Activated CD4-positive, alpha-beta memory T cell treated with anti-CD3 and anti-CD28 coated beads, Interleukin-2, amount 10 ng/mL, durations not matched to agents 7 days and 5 days (primary cell): ENCODE data around the gene NRG3. TPM values are rescaled to one million over a fixed set of nuclear protein-coding genes. Genes with fewer than 3 reads are reported as not detected.

Experiments used
- CTCF ChIA-PET: fragments of 350-600 bp; sonication (Branson Sonifier 250); formaldehyde crosslinking; loops from one replicate; lab custom pipeline; 2021; ENCODE audit warnings: antibody characterized with exemption, inconsistent platforms; lab: Charles Lee
- POLR2A ChIA-PET: fragments of 350-600 bp; sonication (Branson Sonifier 250); formaldehyde crosslinking; loops from one replicate; lab custom pipeline; 2021; ENCODE audit warnings: antibody characterized with exemption; lab: Charles Lee
- DNase-seq: peaks from one replicate; pipeline ENCODE4 v3.0.0-alpha.2; 2020
- H3K27ac Mint-ChIP-seq: one replicate; pipeline ENCODE4 v1.8.0; 2021; ENCODE audit warnings: mild to moderate bottlenecking, mixed read lengths
- H3K27me3 Mint-ChIP-seq: one replicate; pipeline ENCODE4 v1.8.0; 2021; ENCODE audit warnings: mixed read lengths
- H3K36me3 Mint-ChIP-seq: one replicate; pipeline ENCODE4 v1.8.0; 2021; ENCODE audit warnings: low read depth, mixed read lengths
- H3K4me1 Mint-ChIP-seq: one replicate; pipeline ENCODE4 v1.8.0; 2021; ENCODE audit warnings: mixed read lengths
- H3K4me3 Mint-ChIP-seq: one replicate; pipeline ENCODE4 v1.8.0; 2021; ENCODE audit warnings: mild to moderate bottlenecking, mixed read lengths
- H3K9me3 Mint-ChIP-seq: one replicate; pipeline ENCODE4 v1.8.0; 2021; ENCODE audit warnings: mixed read lengths
- total RNA-seq, 2 experiments: library from RNA; stranded (reverse); gene quantifications; one replicate each; pipeline ENCODE4 v1.2.3, GENCODE V29; 2021

NRG3 gene
- total RNA-seq, 2 experiments from 2014 or later, result not detected

- ChIA-PET CTCF (no interaction called here), POLR2A (no interaction called here)
- H3K9me3 Mint-ChIP-seq, result peaks cover 13% of the 10 kb centered on the region
- no peak overlapping the region for H3K27ac Mint-ChIP-seq
- no peaks in the 10 kb centered on the region for H3K27me3 Mint-ChIP-seq
- no peaks in the 10 kb centered on the region for H3K4me1 Mint-ChIP-seq
- DNase-seq, result no peak
- no peak overlapping the region for H3K4me3 Mint-ChIP-seq
- H3K36me3 Mint-ChIP-seq, result no peaks in the 10 kb centered on the region
These were observed 1014.7 kb downstream of the NRG3 start for GRCh38 chr10:82889728-82890127.

- no peaks in the 10 kb centered on the region for H3K36me3 Mint-ChIP-seq
- DNase-seq, result no peak
- no peaks in the 10 kb centered on the region for H3K4me1 Mint-ChIP-seq
- ChIA-PET CTCF (no interaction called here), POLR2A (no interaction called here)
- H3K27me3 Mint-ChIP-seq, result no peaks in the 10 kb centered on the region
- H3K4me3 Mint-ChIP-seq, result no peak overlapping the region
- H3K27ac Mint-ChIP-seq, result no peak overlapping the region
- H3K9me3 Mint-ChIP-seq, result peaks cover 17% of the 10 kb centered on the region
These were observed 1015.6 kb downstream of the NRG3 start for GRCh38 chr10:82890573-82890972.

GRCh38 chr10:82908096-82908495, 1033.1 kb downstream of the NRG3 start:
- H3K27ac Mint-ChIP-seq, result no peak overlapping the region
- H3K4me3 Mint-ChIP-seq, result no peak overlapping the region
- no peak for DNase-seq
- peaks cover 6% of the 10 kb centered on the region for H3K9me3 Mint-ChIP-seq
- H3K4me1 Mint-ChIP-seq, result no peaks in the 10 kb centered on the region
- no peaks in the 10 kb centered on the region for H3K27me3 Mint-ChIP-seq
- CTCF ChIA-PET, result no interaction called here
- POLR2A ChIA-PET, result no interaction called here
- no peaks in the 10 kb centered on the region for H3K36me3 Mint-ChIP-seq

- Mint-ChIP-seq H3K9me3 (peaks cover 6% of the 10 kb centered on the region), H3K27me3 (no peaks in the 10 kb centered on the region), H3K4me3 (no peak overlapping the region), H3K36me3 (no peaks in the 10 kb centered on the region), H3K4me1 (no peaks in the 10 kb centered on the region), H3K27ac (no peak overlapping the region)
- CTCF ChIA-PET, result no interaction called here
- POLR2A ChIA-PET, result no interaction called here
- no peak for DNase-seq
These were observed 1033.8 kb downstream of the NRG3 start for GRCh38 chr10:82908751-82909150.

- no peak for DNase-seq
- no peaks in the 10 kb centered on the region for H3K27me3 Mint-ChIP-seq
- ChIA-PET POLR2A (no interaction called here), CTCF (no interaction called here)
- no peak overlapping the region for H3K4me3 Mint-ChIP-seq
- peaks cover 6% of the 10 kb centered on the region for H3K9me3 Mint-ChIP-seq
- H3K4me1 Mint-ChIP-seq, result no peaks in the 10 kb centered on the region
- no peaks in the 10 kb centered on the region for H3K36me3 Mint-ChIP-seq
- H3K27ac Mint-ChIP-seq, result no peak overlapping the region
These were observed 1035.3 kb downstream of the NRG3 start for GRCh38 chr10:82910301-82910700.

GRCh38 chr10:82914655-82915136, 1039.7 kb downstream of the NRG3 start:
- Mint-ChIP-seq H3K4me3 (no peak overlapping the region), H3K4me1 (no peaks in the 10 kb centered on the region), H3K27me3 (no peaks in the 10 kb centered on the region), H3K36me3 (no peaks in the 10 kb centered on the region), H3K9me3 (peaks cover 6% of the 10 kb centered on the region), H3K27ac (no peak overlapping the region)
- POLR2A ChIA-PET, result no interaction called here
- CTCF ChIA-PET, result no interaction called here
- DNase-seq, result no peak

GRCh38 chr10:82916941-82917340, 1041.9 kb downstream of the NRG3 start:
- POLR2A ChIA-PET, result no interaction called here
- DNase-seq, result no peak
- no peaks in the 10 kb centered on the region for H3K27me3 Mint-ChIP-seq
- H3K4me1 Mint-ChIP-seq, result no peaks in the 10 kb centered on the region
- no peak overlapping the region for H3K27ac Mint-ChIP-seq
- H3K9me3 Mint-ChIP-seq, result peaks cover 2% of the 10 kb centered on the region
- CTCF ChIA-PET, result no interaction called here
- H3K36me3 Mint-ChIP-seq, result no peaks in the 10 kb centered on the region
- no peak overlapping the region for H3K4me3 Mint-ChIP-seq

GRCh38 chr10:82918022-82918421, 1043.0 kb downstream of the NRG3 start:
- H3K36me3 Mint-ChIP-seq, result no peaks in the 10 kb centered on the region
- H3K4me3 Mint-ChIP-seq, result no peak overlapping the region
- no peaks in the 10 kb centered on the region for H3K27me3 Mint-ChIP-seq
- no peaks in the 10 kb centered on the region for H3K4me1 Mint-ChIP-seq
- no peak for DNase-seq
- CTCF ChIA-PET, result no interaction called here
- H3K27ac Mint-ChIP-seq, result no peak overlapping the region
- POLR2A ChIA-PET, result no interaction called here
- no peaks in the 10 kb centered on the region for H3K9me3 Mint-ChIP-seq

GRCh38 chr10:82922046-82922445, 1047.1 kb downstream of the NRG3 start:
- ChIA-PET POLR2A (no interaction called here), CTCF (no interaction called here)
- H3K4me3 Mint-ChIP-seq, result no peak overlapping the region

GRCh38 chr10:82922755-82923154, 1047.8 kb downstream of the NRG3 start:
- Mint-ChIP-seq H3K4me3 (no peak overlapping the region), H3K4me1 (no peaks in the 10 kb centered on the region), H3K27me3 (no peaks in the 10 kb centered on the region), H3K27ac (no peak overlapping the region), H3K9me3 (no peaks in the 10 kb centered on the region), H3K36me3 (no peaks in the 10 kb centered on the region)
- DNase-seq, result no peak
- ChIA-PET CTCF (no interaction called here), POLR2A (no interaction called here)

More at GRCh38 chr10:82922046-82922445, 1047.1 kb downstream of the NRG3 start:
- H3K4me1 Mint-ChIP-seq, result no peaks in the 10 kb centered on the region
- no peaks in the 10 kb centered on the region for H3K36me3 Mint-ChIP-seq
- no peaks in the 10 kb centered on the region for H3K9me3 Mint-ChIP-seq
- no peaks in the 10 kb centered on the region for H3K27me3 Mint-ChIP-seq
- H3K27ac Mint-ChIP-seq, result no peak overlapping the region
- DNase-seq, result no peak

GRCh38 chr10:82924711-82925110, 1049.7 kb downstream of the NRG3 start:
- POLR2A ChIA-PET, result no interaction called here

GRCh38 chr10:82925547-82925946, 1050.6 kb downstream of the NRG3 start:
- Mint-ChIP-seq H3K27ac (no peak overlapping the region), H3K4me3 (no peak overlapping the region), H3K9me3 (peaks cover 2% of the 10 kb centered on the region), H3K27me3 (no peaks in the 10 kb centered on the region), H3K36me3 (no peaks in the 10 kb centered on the region), H3K4me1 (no peaks in the 10 kb centered on the region)
- POLR2A ChIA-PET, result no interaction called here
- CTCF ChIA-PET, result no interaction called here
- DNase-seq, result no peak

More at GRCh38 chr10:82924711-82925110, 1049.7 kb downstream of the NRG3 start:
- H3K27ac Mint-ChIP-seq, result no peak overlapping the region
- H3K27me3 Mint-ChIP-seq, result no peaks in the 10 kb centered on the region
- no peak overlapping the region for H3K4me3 Mint-ChIP-seq
- peaks cover 2% of the 10 kb centered on the region for H3K9me3 Mint-ChIP-seq
- no peaks in the 10 kb centered on the region for H3K4me1 Mint-ChIP-seq
- no peaks in the 10 kb centered on the region for H3K36me3 Mint-ChIP-seq
- CTCF ChIA-PET, result no interaction called here
- DNase-seq, result no peak

- CTCF ChIA-PET, result no interaction called here
- H3K4me1 Mint-ChIP-seq, result no peaks in the 10 kb centered on the region
- no peaks in the 10 kb centered on the region for H3K36me3 Mint-ChIP-seq
- DNase-seq, result no peak
- no peak overlapping the region for H3K4me3 Mint-ChIP-seq
- H3K9me3 Mint-ChIP-seq, result peaks cover 5% of the 10 kb centered on the region
- no peak overlapping the region for H3K27ac Mint-ChIP-seq
- H3K27me3 Mint-ChIP-seq, result no peaks in the 10 kb centered on the region
- POLR2A ChIA-PET, result no interaction called here
These were observed 1057.5 kb downstream of the NRG3 start for GRCh38 chr10:82932451-82932850.

GRCh38 chr10:82934429-82934828, 1059.4 kb downstream of the NRG3 start:
- Mint-ChIP-seq H3K9me3 (peaks cover 4% of the 10 kb centered on the region), H3K27me3 (no peaks in the 10 kb centered on the region), H3K4me3 (no peak overlapping the region), H3K36me3 (no peaks in the 10 kb centered on the region), H3K27ac (no peak overlapping the region), H3K4me1 (no peaks in the 10 kb centered on the region)
- CTCF ChIA-PET, result no interaction called here
- DNase-seq, result no peak
- POLR2A ChIA-PET, result no interaction called here
